Measurements from ENCODE around the gene PRPF39. TPM values are rescaled to one million over a fixed set of nuclear protein-coding genes. Genes with fewer than 3 reads are reported as not detected.

PRPF39 gene
- total and polyA plus RNA-seq, 10 of the 15 experiments (the other 5 are each of a cell fraction or from before 2014, with no cell fraction given): 22.1 to 91.7 (median 36.9) TPM

DNA sequence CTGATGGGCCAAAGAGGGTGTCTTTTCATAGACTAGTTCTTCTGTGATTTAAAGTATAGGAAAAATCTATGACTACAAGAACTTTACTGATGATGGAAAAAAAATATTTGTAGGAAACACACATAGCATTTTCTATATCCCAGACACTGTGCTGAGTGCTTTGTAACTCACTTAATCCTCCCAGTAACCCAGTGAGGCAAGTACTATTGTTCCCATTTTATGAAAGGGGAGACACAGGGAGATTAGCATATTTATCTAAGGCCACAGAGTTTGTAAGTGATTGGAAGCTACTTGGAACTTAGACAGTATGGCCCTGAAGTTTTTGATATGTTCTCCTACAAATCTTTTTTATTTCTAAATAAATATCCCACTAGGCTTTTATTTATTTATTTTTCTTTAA is 19.9 kb downstream of the PRPF39 start (continued):
- TF ChIP-seq, protein P1, sequence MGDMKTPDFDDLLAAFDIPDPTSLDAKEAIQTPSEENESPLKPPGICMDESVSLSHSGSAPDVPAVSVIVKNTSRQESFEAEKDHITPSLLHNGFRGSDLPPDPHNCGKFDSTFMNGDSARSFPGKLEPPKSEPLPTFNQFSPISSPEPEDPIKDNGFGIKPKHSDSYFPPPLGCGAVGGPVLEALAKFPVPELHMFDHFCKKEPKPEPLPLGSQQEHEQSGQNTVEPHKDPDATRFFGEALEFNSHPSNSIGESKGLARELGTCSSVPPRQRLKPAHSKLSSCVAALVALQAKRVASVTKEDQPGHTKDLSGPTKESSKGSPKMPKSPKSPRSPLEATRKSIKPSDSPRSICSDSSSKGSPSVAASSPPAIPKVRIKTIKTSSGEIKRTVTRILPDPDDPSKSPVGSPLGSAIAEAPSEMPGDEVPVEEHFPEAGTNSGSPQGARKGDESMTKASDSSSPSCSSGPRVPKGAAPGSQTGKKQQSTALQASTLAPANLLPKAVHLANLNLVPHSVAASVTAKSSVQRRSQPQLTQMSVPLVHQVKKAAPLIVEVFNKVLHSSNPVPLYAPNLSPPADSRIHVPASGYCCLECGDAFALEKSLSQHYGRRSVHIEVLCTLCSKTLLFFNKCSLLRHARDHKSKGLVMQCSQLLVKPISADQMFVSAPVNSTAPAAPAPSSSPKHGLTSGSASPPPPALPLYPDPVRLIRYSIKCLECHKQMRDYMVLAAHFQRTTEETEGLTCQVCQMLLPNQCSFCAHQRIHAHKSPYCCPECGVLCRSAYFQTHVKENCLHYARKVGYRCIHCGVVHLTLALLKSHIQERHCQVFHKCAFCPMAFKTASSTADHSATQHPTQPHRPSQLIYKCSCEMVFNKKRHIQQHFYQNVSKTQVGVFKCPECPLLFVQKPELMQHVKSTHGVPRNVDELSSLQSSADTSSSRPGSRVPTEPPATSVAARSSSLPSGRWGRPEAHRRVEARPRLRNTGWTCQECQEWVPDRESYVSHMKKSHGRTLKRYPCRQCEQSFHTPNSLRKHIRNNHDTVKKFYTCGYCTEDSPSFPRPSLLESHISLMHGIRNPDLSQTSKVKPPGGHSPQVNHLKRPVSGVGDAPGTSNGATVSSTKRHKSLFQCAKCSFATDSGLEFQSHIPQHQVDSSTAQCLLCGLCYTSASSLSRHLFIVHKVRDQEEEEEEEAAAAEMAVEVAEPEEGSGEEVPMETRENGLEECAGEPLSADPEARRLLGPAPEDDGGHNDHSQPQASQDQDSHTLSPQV (IDR thresholded peaks at IDR 0.05): no peak
- TF ChIP-seq, protein P2, sequence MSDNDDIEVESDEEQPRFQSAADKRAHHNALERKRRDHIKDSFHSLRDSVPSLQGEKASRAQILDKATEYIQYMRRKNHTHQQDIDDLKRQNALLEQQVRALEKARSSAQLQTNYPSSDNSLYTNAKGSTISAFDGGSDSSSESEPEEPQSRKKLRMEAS (IDR thresholded peaks at IDR 0.05; ENCODE audit: low read depth, low read length): no peak

DNA sequence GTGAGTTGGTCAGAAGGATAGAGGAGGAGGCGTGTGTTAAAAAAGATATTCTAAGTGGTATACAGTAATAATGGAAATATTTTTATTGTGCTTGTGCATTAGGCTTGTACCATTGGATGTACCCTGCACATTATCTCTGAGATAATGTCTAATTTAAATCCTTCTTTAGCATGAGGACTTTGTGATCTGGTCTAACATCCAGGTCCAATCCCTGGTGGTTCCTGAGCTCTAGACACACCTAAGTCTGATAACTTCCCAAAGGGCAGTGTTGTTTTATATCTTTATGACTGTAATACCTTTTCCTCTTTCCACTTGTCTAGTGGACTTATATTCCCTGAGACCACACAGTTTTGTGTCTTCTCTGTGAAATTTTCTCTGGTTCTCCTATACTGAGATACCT is 20.6 kb downstream of the PRPF39 start:
- CTCF ChIA-PET: interaction anchor here (1.2 to 1.3 kb wide), 2 partner anchors 10 to 12 kb away, joined by 3 to 4 read pairs; no protein-coding TSS in a partner anchor
- Histone ChIP-seq H3K4me1 (ENCODE audit: control insufficient read depth, insufficient read depth, low read length) (no peaks in the 10 kb centered on the region), H3K4me3 (no peak overlapping the region), H3K4me2 (ENCODE audit: control insufficient read depth, insufficient read depth) (no peak overlapping the region), H4K20me1 (ENCODE audit: control insufficient read depth, insufficient read depth) (no peaks in the 10 kb centered on the region), H3K79me2 (ENCODE audit: control insufficient read depth, insufficient read depth, low read length) (no peaks in the 10 kb centered on the region), H3K9me3 (replicated peaks; ENCODE audit: control insufficient read depth, insufficient read depth, low read length) (no peaks in the 10 kb centered on the region), H3K27ac (ENCODE audit: control insufficient read depth, insufficient read depth) (no peak overlapping the region), H3K9ac (ENCODE audit: control insufficient read depth, insufficient read depth, low read length) (no peak overlapping the region), H2AFZ (ENCODE audit: control insufficient read depth, low read depth, low read length) (no peak overlapping the region), H3K36me3 (ENCODE audit: control insufficient read depth in 2 of 2, insufficient read depth in 2 of 2, low read length in 1 of 2) (peaks cover 0 to 30% of the 10 kb centered on the region in 2 experiments), H3K27me3 (replicated peaks in 1 of 2; ENCODE audit: control insufficient read depth in 2 of 2, insufficient read depth in 2 of 2, low read length in 1 of 2) (no peaks in the 10 kb centered on the region)
- in situ Hi-C loops (cut with MboI): no loop called here
- POLR2A ChIA-PET: interaction anchor here (0.6 kb wide), 1 partner anchor 12 kb away, joined by 7 read pairs; no protein-coding TSS in a partner anchor
- DNase-seq (ENCODE audit: low read depth, low spot score) (no peak), FAIRE-seq (no peak), ATAC-seq (no peak)
- no TSS peak for BruUV-seq (replicated peaks)
- SMC1A ChIA-PET (ENCODE audit: uncharacterized antibody, unreplicated experiment): no interaction called here
- intact Hi-C loops (cut with micrococcal nuclease; ENCODE audit: unreplicated experiment): no loop called here
- RAD21 ChIA-PET (ENCODE audit: unreplicated experiment): no interaction called here
- WGBS (ENCODE audit: insufficient coverage, insufficient replicate concordance, low lambda C conversion rate, missing lambda C conversion rate): 100% methylated on average over 1 of the region's 1 CpG
- TF ChIP-seq ZSCAN29 (IDR thresholded peaks at IDR 0.05): no peak
- TF ChIP-seq, protein P3, sequence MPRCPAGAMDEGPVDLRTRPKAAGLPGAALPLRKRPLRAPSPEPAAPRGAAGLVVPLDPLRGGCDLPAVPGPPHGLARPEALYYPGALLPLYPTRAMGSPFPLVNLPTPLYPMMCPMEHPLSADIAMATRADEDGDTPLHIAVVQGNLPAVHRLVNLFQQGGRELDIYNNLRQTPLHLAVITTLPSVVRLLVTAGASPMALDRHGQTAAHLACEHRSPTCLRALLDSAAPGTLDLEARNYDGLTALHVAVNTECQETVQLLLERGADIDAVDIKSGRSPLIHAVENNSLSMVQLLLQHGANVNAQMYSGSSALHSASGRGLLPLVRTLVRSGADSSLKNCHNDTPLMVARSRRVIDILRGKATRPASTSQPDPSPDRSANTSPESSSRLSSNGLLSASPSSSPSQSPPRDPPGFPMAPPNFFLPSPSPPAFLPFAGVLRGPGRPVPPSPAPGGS (IDR thresholded peaks at IDR 0.05; ENCODE audit: borderline replicate concordance, insufficient read depth, low read depth, low read length, poor library complexity, severe bottlenecking): no peak
- TF ChIP-seq, protein P4, sequence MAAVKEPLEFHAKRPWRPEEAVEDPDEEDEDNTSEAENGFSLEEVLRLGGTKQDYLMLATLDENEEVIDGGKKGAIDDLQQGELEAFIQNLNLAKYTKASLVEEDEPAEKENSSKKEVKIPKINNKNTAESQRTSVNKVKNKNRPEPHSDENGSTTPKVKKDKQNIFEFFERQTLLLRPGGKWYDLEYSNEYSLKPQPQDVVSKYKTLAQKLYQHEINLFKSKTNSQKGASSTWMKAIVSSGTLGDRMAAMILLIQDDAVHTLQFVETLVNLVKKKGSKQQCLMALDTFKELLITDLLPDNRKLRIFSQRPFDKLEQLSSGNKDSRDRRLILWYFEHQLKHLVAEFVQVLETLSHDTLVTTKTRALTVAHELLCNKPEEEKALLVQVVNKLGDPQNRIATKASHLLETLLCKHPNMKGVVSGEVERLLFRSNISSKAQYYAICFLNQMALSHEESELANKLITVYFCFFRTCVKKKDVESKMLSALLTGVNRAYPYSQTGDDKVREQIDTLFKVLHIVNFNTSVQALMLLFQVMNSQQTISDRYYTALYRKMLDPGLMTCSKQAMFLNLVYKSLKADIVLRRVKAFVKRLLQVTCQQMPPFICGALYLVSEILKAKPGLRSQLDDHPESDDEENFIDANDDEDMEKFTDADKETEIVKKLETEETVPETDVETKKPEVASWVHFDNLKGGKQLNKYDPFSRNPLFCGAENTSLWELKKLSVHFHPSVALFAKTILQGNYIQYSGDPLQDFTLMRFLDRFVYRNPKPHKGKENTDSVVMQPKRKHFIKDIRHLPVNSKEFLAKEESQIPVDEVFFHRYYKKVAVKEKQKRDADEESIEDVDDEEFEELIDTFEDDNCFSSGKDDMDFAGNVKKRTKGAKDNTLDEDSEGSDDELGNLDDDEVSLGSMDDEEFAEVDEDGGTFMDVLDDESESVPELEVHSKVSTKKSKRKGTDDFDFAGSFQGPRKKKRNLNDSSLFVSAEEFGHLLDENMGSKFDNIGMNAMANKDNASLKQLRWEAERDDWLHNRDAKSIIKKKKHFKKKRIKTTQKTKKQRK (IDR thresholded peaks at IDR 0.05; ENCODE audit: low read depth, low read length): no peak
- TF ChIP-seq POLR2A (IDR thresholded peaks at IDR 0.05; ENCODE audit: low read depth, low read length): no peak
- no peak for TF ChIP-seq EZH2 (IDR thresholded peaks at IDR 0.05; ENCODE audit: borderline replicate concordance, control insufficient read depth, low read depth, low read length)
- no peak for TF ChIP-seq SPI1 (IDR thresholded peaks at IDR 0.05; ENCODE audit: borderline replicate concordance, insufficient read depth, low read depth, low read length)
- no peak for TF ChIP-seq BMI1 (IDR thresholded peaks at IDR 0.05; ENCODE audit: borderline replicate concordance)
- TF ChIP-seq NFIC (IDR thresholded peaks at IDR 0.05; ENCODE audit: low read depth, low read length): no peak
- TF ChIP-seq SRF (IDR thresholded peaks at IDR 0.05; ENCODE audit: low read depth in 2 of 2, low read length in 2 of 2): no peak
